GM21786 (cell line): ENCODE data around the gene ZNF654.
"Not testable (repeated sequence)": the region's sequence is repeated elsewhere in the genome, so short reads cannot be mapped to it uniquely, and the experiment has no call there.

ENCODE experiments used
- ATAC-seq: cut with Tn5 transposase; IDR thresholded peaks from one replicate; pipeline ENCODE4 v1.9.1; 2021; ENCODE audit not compliant: unreplicated experiment

ZNF654 gene

DNA sequence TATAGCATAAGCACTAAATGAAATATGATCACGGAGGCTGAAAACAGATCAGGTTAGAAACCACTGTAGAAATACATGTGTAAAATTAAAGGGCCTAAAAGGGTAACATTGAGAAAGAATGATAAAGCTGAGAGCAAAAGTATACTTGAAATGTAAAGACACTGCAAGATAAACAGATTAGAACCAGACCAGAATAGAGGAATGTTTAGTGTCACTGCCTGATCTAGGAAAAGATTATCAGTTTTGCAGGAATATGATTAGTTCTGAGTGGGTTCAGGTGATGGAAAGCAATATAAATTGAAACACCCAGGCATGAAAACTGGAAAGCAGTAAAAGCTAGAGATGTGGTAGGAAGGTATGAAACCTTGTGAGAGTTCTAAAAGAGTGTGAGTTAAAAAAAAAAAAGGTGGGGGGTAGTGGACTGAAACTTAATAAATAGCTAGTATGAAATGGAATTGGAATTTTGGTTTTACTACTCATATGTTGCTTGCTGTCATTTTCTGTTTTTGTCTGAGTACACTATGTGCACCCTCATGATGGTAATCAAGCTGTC is 74.7 kb downstream of the ZNF654 start:
- no peak for ATAC-seq

DNA sequence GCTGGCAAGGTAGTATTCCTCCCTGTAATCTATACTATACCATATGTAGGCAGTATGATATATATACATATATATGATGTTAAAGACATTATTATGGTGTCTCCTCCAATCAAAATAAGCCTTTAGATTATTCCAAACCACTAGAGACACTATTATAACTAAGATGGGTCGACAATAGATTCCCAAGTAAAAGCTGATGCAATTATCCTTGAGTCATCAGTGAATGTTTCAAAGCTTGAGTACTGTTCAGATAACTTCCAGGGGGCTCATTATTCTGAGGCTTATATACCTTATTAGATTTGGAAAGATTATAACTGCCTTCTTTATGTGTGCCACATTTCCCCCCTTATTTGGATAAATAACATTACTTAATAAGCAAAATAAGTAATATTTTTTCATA is 78.8 kb downstream of the ZNF654 start:
- no peak for ATAC-seq

GRCh38 chr3:88141458-88142083 is 82.5 kb downstream of the ZNF654 start:
- ATAC-seq, result peak; percentile 10

DNA sequence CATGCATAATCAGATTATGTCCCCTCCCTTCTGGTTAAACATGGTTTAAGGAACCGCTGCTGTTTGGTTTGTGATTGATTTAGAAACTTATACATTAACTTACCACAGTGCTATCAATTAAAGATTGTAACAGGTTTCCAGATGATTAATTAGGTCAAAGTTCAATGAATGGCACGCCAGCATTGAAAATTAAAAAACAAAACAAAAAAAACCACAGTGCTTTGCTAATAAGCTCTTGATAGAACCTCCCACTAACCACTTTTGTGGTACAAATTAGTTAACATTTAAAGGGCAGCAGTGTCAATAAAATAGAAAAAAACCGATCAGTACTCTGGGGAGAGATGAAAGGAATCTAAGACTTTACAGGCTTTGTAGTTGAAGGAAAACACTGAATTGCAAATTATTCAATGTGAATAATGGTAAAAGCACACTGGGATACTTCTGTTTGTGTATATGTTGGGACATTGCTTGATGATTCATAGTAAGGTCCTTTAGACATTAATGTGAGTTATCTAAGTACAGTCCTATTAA is 83.1 kb downstream of the ZNF654 start:
- peak; percentile 62 for ATAC-seq

- ATAC-seq, result no peak
Observed at GRCh38 chr3:88147261-88147660, 88.2 kb downstream of the ZNF654 start.

DNA sequence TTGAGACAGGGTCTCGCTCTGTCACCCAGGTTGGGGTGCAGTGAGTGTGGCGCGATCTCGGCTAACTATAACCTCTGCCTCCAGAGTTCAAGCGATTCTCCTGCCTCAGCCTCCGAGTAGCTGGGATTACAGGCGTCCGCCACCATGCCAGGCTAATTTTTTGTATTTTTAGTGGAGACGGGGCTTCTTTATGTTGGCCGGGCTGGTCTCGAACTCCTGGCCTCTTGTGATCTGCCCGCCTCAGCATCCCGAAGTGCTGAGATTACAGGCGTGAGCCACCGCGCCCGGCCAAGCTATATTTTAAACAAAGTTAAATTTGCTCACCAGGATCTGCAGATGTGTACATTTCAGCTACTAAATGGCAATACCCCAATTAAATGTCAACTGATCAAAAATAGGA is 89.6 kb downstream of the ZNF654 start:
- ATAC-seq, result no peak

- peak; percentile 3 for ATAC-seq
Observed at GRCh38 chr3:88149101-88149508, 90.0 kb downstream of the ZNF654 start.

DNA sequence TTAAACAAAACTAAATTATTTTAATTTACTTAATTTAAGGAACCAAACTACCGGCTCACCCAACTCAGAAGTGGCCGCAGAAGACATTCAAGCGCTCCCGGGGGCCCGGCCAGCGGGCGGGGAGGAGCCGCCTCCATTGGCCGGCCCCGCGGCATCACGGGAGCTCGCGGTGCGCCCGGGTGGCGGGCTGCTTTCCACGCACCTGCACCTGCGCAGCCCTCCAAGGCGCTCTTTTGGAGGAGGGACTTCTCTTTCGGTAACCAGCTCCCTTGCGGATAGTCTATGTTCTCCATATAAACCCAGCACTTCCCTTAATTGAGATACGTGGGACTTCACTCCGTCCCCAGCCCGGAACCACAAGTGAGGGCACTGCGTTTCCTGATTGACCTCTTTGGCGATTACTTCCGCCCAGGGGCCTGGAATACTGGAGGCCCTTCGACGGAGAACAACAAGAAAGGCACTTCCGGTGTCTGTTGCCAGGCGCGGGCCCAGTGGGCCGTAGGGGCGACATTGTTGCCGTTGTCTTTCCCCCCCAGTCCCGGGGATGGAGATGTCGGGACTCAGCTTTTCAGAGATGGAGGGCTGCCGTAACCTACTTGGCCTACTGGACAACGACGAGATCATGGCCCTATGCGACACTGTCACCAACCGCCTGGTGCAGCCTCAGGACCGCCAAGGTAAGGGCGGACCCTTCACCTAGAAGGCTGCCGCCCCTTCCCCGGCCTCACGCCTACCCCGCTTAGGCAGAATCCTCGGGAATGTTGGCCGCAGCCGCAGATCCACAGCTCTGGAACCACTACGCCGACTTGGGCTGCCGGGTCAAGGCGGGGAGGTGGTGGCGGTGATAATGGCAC is 90.7 kb downstream of the ZNF654 start, which contains the start of gene C3orf38:
Gene C3orf38 (plus strand): TSS at position 451 of the 854 bp plus-strand sequence. CDS start 94 bp downstream, at position 545.
- peak; percentile 78 for ATAC-seq

DNA sequence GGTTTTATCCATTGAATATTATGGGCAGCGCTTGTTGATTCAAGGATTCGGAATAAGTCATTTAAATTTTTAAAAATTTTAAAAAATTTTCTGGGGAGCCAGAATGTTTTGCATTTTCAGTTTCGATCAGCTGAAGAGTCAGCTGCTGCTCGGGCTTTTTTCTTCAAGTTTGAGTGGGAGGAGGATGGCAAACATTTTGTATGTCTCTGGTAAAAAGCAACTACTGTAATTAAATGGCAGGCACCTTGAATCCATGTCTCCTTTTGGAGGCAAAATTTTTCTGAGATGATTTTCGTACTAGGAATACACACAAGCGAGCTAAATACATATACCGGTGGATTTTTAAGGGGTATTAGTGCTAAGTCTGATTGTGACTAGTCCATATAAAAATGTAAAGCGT is 91.3 kb downstream of the ZNF654 start:
- ATAC-seq, result peak; percentile 15

DNA sequence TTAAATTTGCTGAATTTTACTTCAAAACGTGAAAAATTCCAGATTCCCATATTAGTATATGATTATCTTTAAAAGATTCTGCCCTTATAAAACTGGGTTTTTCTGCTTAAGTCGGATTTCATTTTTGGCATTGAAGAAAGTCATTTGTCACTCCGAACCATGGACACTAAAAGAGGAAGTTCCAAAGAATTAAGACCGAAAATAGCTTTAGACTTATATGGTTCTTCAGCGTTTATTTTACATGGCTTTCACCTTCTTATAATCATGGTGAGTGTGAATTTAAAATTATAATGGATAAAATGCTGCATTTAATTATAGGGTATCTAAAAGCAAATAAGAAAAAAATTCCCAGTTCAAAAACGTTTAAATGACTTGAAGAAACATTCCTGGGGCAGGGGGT is 91.8 kb downstream of the ZNF654 start:
- no peak for ATAC-seq

GRCh38 chr3:88151358-88151757 is 92.3 kb downstream of the ZNF654 start:
- no peak for ATAC-seq

GRCh38 chr3:88152841-88153240 is 93.8 kb downstream of the ZNF654 start:
- ATAC-seq, result no peak

GRCh38 chr3:88166419-88166971 is 107.4 kb downstream of the ZNF654 start:
- ATAC-seq, result no peak

GRCh38 chr3:88167173-88167572 is 108.1 kb downstream of the ZNF654 start:
- no peak for ATAC-seq

GRCh38 chr3:88167704-88168103 is 108.6 kb downstream of the ZNF654 start:
- no peak for ATAC-seq

DNA sequence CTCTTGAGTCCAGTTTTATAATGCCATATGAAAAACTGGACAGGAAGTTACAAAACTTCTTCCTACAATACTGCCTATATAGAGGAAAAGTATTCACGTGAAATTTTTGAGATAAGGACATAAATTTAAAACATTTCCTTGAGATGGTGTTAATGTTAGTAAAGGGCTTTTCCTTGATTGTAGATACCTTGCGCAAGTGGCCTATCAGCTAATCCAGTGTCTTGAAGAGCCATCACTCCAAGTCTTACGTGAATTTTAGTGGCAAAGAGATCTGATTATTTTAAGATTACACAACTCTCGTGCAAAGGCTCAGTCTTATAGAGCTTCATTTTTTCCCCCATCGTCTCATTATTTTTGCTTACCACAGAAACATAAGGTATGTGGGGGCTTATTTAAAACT is 109.1 kb downstream of the ZNF654 start:
- ATAC-seq, result no peak

DNA sequence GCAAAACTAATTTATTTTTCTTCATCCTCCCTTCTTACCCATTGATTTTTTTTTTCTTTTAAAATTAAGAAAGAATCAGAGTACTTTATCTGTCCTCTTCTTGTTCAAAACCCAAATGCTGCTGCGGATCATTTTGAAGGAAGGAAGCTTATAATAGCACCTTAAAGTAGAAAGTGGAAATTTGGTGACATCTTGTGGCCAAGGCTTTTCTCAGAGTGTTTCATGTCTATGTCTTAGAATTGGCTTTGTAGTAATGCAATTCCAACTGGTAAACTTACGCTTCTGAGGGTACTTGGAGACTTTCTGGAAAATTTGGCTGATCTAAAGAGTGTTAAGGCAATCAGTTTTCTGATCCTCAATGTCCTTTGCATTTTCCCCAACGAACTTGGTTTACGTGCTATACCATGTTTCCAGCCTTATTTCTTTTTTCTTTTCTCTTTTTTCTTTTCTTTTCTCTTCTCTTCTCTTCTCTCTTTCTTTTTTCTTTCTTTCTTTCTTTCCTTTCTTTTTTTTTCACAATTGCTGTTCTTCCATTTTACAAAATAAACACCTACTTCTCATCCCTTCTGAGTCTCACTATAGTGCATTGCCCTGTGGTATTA is 121.4 kb downstream of the ZNF654 start:
- ATAC-seq, result peak; percentile 90

DNA sequence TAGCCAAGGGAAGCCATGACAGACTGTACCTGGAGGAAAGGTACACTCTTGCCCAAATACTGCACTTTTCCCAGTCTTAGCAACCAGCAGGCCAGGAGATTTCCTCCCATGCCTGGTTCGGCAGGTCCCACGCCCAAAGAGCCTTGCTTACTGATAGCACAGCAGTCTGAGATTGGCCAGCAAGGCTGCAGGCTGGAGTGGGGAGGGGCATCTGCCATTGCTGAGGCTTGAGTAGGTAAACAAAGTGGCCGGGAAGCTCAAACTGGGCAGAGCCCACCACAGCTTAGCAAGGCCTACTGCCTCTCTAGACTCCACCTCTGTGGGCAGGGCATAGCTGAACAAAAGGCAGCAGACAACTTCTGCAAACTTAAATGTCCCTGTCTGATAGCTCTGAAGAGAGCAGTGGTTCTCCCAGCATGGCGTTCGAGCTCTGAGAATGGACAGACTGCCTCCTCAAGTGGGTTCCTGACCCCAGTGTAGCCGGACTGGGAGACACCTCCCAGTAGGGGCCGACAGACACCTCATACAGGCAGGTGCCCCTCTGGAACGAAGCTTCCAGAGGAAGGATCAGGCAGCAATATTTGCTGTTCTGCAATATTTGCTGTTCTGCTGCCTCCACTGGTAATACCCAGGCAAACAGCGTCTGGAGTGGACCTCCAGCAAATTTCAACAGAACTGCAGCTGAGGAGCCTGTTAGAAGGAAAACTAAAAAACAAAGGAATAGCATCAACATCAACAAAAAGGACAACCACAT is 123.3 kb downstream of the ZNF654 start:
- not testable (repeated sequence) for ATAC-seq

DNA sequence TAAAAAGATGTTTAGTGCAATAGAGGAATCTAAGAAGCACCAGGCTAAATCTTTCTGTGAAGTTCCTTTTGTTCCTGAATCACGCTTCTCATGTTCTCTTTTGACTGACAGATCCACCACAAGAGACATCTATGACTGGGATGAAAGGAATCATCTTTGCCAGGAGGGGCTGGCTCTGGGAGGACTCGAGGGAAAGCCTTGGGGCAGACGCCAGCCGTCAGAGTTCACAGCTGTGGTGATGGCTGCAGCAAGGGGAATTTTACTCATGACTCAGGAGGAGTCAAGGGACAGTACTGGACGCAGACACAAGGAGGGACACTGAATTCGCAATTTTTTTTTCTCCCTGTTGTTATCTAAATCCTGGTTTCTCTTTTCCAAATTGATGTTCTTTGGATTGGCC is 129.4 kb downstream of the ZNF654 start:
- ATAC-seq, result no peak

GRCh38 chr3:88189361-88189810 is 130.3 kb downstream of the ZNF654 start:
- ATAC-seq, result peak; percentile 94
